B cell (primary cell): Measurements from ENCODE around the gene CCL3. TPM values are rescaled to one million over a fixed set of nuclear protein-coding genes. Genes with fewer than 3 reads are reported as not detected.

ENCODE experiments used
- ATAC-seq: fragments of 200-7000 bp; cut with Tn5 transposase; one replicate; pipeline ENCODE4 v1.10.0; 2021; ENCODE audit warnings: low read depth, mild to moderate bottlenecking, moderate number of reproducible peaks, moderate library complexity
- CTCF ChIA-PET: fragments of 350-600 bp; sonication (Branson Sonifier 250); formaldehyde crosslinking; loops from one replicate; lab custom pipeline; 2021; ENCODE audit warnings: antibody characterized with exemption, inconsistent platforms; lab: Charles Lee
- POLR2A ChIA-PET: fragments of 350-600 bp; sonication (Branson Sonifier 250); formaldehyde crosslinking; loops from one replicate; lab custom pipeline; 2021; ENCODE audit warnings: antibody characterized with exemption; lab: Charles Lee
- DNase-seq: peaks from one replicate; pipeline ENCODE4 v3.0.0; 2013
- H2AFZ ChIP-seq: 2 replicates; pipeline ENCODE4 v1.6.1; 2012; ENCODE audit warnings: mild to moderate bottlenecking, low read depth, low read length; ENCODE audit not compliant: insufficient read depth, poor library complexity, severe bottlenecking
- H3K27ac ChIP-seq, 2 donors: 1 replicate in 1 of 2; 2 replicates in 1 of 2; pipeline ENCODE4 v1.5.1; 2012 to 2013; ENCODE audit warnings: low read length in 2 of 2, mild to moderate bottlenecking in 2 of 2, moderate library complexity in 1 of 2
- H3K27me3 ChIP-seq, 4 experiments: fragments of 200-600 bp in 1 of 4; sonication (generic) in 1 of 4; replicated peaks in 1 of 4; 1 replicate in 2 of 4; 2 replicates in 2 of 4; pipeline versions ENCODE4 v1.6.1 to v1.7.0; 2013 to 2016; ENCODE audit warnings: low read length in 3 of 4, mild to moderate bottlenecking in 2 of 4, mixed read lengths in 1 of 4, moderate library complexity in 1 of 4; ENCODE audit not compliant: insufficient read depth in 4 of 4, control insufficient read depth in 3 of 4; ENCODE audit errors: control extremely low read depth in 1 of 4
- H3K36me3 ChIP-seq, 2 experiments: replicated peaks in 1 of 2; 1 replicate in 1 of 2; 2 replicates in 1 of 2; pipeline versions ENCODE4 v1.6.1 to v1.7.1; 2013; ENCODE audit warnings: low read length in 1 of 2; ENCODE audit not compliant: insufficient read depth in 2 of 2, control insufficient read depth in 1 of 2; ENCODE audit errors: control extremely low read depth in 1 of 2, extremely low read depth in 1 of 2
- H3K4me1 ChIP-seq, 2 donors: fragments of 200-600 bp in 1 of 2; sonication (generic) in 1 of 2; 1 replicate in 1 of 2; 2 replicates in 1 of 2; pipeline versions ENCODE4 v1.5.1 to v1.6.1; 2013 to 2017; ENCODE audit warnings: low read length in 2 of 2; ENCODE audit not compliant: control insufficient read depth in 2 of 2, insufficient read depth in 2 of 2
- H3K4me2 ChIP-seq: replicated peaks from 2 replicates; pipeline ENCODE3; 2012; ENCODE audit warnings: mild to moderate bottlenecking, low read depth, low read length; ENCODE audit not compliant: poor library complexity, severe bottlenecking
- H3K4me3 ChIP-seq, 5 experiments: fragments of 200-600 bp in 1 of 5; sonication (generic) in 1 of 5; 1 replicate in 3 of 5; 2 replicates in 2 of 5; pipeline versions ENCODE4 v1.5.1 to v1.7.0; 2011 to 2016; ENCODE audit warnings: low read length in 4 of 5, mild to moderate bottlenecking in 4 of 5, low read depth in 2 of 5, control low read depth in 1 of 5, moderate library complexity in 1 of 5; ENCODE audit not compliant: insufficient read depth in 1 of 5; ENCODE audit errors: control extremely low read depth in 1 of 5, extremely low read depth in 1 of 5
- H3K79me2 ChIP-seq: fragments of 200-600 bp; sonication (generic); one replicate; pipeline ENCODE4 v1.6.0; 2016; ENCODE audit warnings: low read length; ENCODE audit not compliant: control insufficient read depth, insufficient read depth
- H3K9ac ChIP-seq: fragments of 200-600 bp; sonication (generic); 2 replicates; pipeline ENCODE4 v1.6.1; 2017; ENCODE audit warnings: mild to moderate bottlenecking, low read length, moderate library complexity
- H3K9me3 ChIP-seq, 3 donors: one replicate each; pipeline versions ENCODE4 v1.6.1 to v1.7.1; 2013; ENCODE audit warnings: low read length in 2 of 3; ENCODE audit not compliant: control insufficient read depth in 2 of 3, insufficient read depth in 1 of 3; ENCODE audit errors: control extremely low read depth in 1 of 3
- H4K20me1 ChIP-seq: 2 replicates; pipeline ENCODE4 v1.6.0; 2012; ENCODE audit warnings: mild to moderate bottlenecking, low read length; ENCODE audit not compliant: insufficient read depth, control insufficient read depth, poor library complexity, severe bottlenecking
- H3K27ac Mint-ChIP-seq: one replicate; pipeline ENCODE4 v1.8.0; 2021; ENCODE audit warnings: mixed read lengths
- H3K27me3 Mint-ChIP-seq: one replicate; pipeline ENCODE4 v1.8.0; 2021; ENCODE audit warnings: mixed read lengths
- H3K4me1 Mint-ChIP-seq: one replicate; pipeline ENCODE4 v1.8.0; 2021; ENCODE audit warnings: mixed read lengths
- H3K4me3 Mint-ChIP-seq: one replicate; pipeline ENCODE4 v1.8.0; 2021; ENCODE audit warnings: mixed read lengths
- H3K9me3 Mint-ChIP-seq: one replicate; pipeline ENCODE4 v1.8.0; 2022; ENCODE audit warnings: mixed read lengths; ENCODE audit not compliant: insufficient read depth
- EZH2 ChIP-seq: IDR thresholded peaks from 2 replicates; pipeline ENCODE4 v1.6.1; 2012; ENCODE audit warnings: borderline replicate concordance, low read depth, mild to moderate bottlenecking, moderate library complexity, low read length; ENCODE audit not compliant: insufficient read depth, poor library complexity, severe bottlenecking
- WGBS: methylation state at CpG from one replicate; pipeline ENCODE4 v1.1.5; 2013; ENCODE audit warnings: missing lambda C conversion rate; ENCODE audit not compliant: insufficient coverage; 5-methylcytosine and 5-hydroxymethylcytosine counted together
- intact Hi-C: fragments of 100-400 bp; cut with micrococcal nuclease; formaldehyde crosslinking; loops from one replicate; pipeline ENCODE4 v1.10.0; 2022
- polyA plus RNA-seq: library from polyadenylated mRNA; depleted of rRNA; stranded (reverse); fragments of >200 nt; gene quantifications from 2 replicates; pipeline ENCODE4 v1.2.3, GENCODE V29; 2012
- total RNA-seq, 2 donors: library from RNA; stranded (reverse); fragments of 120-200 nt in 1 of 2; gene quantifications; 1 replicate in 1 of 2; 2 replicates in 1 of 2; pipeline versions ENCODE4 v1.2.3 to v1.2.4, GENCODE V29; 2013 to 2022
- TF ChIP-seq, protein P1 (sequence below): fragments of 200-600 bp; IDR thresholded peaks from one replicate; pipeline ENCODE4 v1.8.0; 2022; ENCODE audit warnings: antibody characterized with exemption, mild to moderate bottlenecking

The CCL3 gene
- total and polyA plus RNA-seq, 2 donors (not counting 1 experiment from before 2014, with no cell fraction given) = 5.7 to 31.3 TPM

DNA sequence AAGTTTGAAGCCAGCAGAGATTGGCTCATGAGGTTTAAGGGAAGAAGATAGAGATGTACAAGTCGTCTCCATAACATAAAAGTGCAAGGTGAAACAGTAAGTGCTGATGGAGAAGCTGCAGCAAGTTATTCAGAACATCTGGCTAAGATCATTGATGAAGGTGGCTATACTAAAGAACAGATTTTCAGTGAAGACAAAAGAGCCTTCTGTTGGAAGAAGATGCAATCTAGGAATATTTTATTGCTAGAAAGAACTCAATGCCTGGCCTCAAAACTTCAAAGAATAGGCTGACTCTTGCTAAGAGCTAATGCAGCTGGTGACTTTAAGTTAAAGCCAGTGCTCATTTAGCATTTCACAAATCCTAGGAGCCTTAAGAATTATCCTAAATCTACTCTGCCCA, 39.7 kb upstream of the CCL3 start:
- H2AFZ ChIP-seq = no peak overlapping the region
- peak overlapping the region in 1 of 5 experiments; percentile 13 for H3K4me3 ChIP-seq
- Mint-ChIP-seq H3K4me3 (peak overlapping the region; percentile 10), H3K4me1 (peaks cover 80% of the 10 kb centered on the region), H3K27ac (no peak overlapping the region), H3K9me3 (peaks cover 3% of the 10 kb centered on the region), H3K27me3 (no peaks in the 10 kb centered on the region)
- 87% methylated on average over 1 of the region's 1 CpG for WGBS
- ChIA-PET POLR2A (no interaction called here), CTCF (interaction anchor here (0.9 to 1.5 kb wide), 5 partner anchors 11 to 153 kb away, joined by 3 read pairs; no protein-coding TSS in a partner anchor)
- no peak overlapping the region for H3K27ac ChIP-seq
- no peak for ATAC-seq
- intact Hi-C loops = loop anchor here (5.0 kb wide), 2 partner anchors 57 to 152 kb away; no protein-coding TSS in a partner anchor
- no peaks in the 10 kb centered on the region for H3K79me2 ChIP-seq
- H3K36me3 ChIP-seq = no peaks in the 10 kb centered on the region
- no peaks in the 10 kb centered on the region for H3K27me3 ChIP-seq
- DNase-seq = no peak
- peaks cover 85 to 92% of the 10 kb centered on the region in 2 donors for H3K4me1 ChIP-seq
- no peak for TF ChIP-seq EZH2
- TF ChIP-seq, protein P1, sequence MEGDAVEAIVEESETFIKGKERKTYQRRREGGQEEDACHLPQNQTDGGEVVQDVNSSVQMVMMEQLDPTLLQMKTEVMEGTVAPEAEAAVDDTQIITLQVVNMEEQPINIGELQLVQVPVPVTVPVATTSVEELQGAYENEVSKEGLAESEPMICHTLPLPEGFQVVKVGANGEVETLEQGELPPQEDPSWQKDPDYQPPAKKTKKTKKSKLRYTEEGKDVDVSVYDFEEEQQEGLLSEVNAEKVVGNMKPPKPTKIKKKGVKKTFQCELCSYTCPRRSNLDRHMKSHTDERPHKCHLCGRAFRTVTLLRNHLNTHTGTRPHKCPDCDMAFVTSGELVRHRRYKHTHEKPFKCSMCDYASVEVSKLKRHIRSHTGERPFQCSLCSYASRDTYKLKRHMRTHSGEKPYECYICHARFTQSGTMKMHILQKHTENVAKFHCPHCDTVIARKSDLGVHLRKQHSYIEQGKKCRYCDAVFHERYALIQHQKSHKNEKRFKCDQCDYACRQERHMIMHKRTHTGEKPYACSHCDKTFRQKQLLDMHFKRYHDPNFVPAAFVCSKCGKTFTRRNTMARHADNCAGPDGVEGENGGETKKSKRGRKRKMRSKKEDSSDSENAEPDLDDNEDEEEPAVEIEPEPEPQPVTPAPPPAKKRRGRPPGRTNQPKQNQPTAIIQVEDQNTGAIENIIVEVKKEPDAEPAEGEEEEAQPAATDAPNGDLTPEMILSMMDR = no peak
- peak overlapping the region; percentile 27 for H3K4me2 ChIP-seq
- H3K9ac ChIP-seq = no peak overlapping the region
- peaks cover 0 to 28% (median 24%) of the 10 kb centered on the region in 3 donors for H3K9me3 ChIP-seq
- H4K20me1 ChIP-seq = no peaks in the 10 kb centered on the region

DNA sequence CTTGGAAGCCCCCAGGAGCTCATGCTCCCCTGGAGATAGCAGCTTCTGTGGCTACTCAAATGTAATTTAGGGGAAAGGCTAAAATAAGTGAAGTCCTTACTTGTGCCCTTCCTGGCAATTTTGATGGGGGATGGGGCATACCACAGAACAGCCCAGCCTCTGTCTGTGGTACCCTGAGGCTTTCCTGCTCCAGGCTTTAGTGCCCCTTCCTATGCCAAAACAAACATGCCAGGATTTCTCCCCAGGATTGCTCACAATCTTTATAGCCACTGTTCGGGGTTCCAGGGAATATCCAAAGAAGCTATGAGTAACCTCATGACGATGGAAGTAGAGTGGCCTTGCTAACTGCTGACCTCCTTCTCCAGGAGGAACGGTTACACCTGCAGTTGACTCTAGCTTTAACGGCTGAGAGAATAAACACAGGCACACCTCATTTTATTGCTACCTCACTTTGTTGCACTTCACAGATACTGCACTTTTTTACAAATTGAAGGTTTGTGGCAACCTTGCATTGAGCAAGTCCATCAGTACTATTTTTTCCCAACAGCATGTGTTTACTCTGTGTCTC, 38.6 kb upstream of the CCL3 start:
- no peak for TF ChIP-seq EZH2
- TF ChIP-seq, protein P1 = no peak
- 64% methylated on average over 4 of the region's 4 CpGs for WGBS
- intact Hi-C loops = loop anchor here (5.0 kb wide), 1 partner anchor 56 kb away; no protein-coding TSS in a partner anchor
- no peaks in the 10 kb centered on the region for H4K20me1 ChIP-seq
- Mint-ChIP-seq H3K27ac (peak overlapping the region; percentile 86), H3K4me3 (peak overlapping the region; percentile 79), H3K27me3 (no peaks in the 10 kb centered on the region), H3K4me1 (peaks cover 74% of the 10 kb centered on the region), H3K9me3 (peaks cover 4% of the 10 kb centered on the region)
- H2AFZ ChIP-seq = no peak overlapping the region
- peak overlapping the region in 3 of 5 experiments; percentile 13 to 24 (median 16) for H3K4me3 ChIP-seq
- ATAC-seq = no peak
- H3K79me2 ChIP-seq = no peaks in the 10 kb centered on the region
- H3K9me3 ChIP-seq = peaks cover 0 to 29% (median 24%) of the 10 kb centered on the region in 3 donors
- peaks cover 75 to 83% of the 10 kb centered on the region in 2 donors for H3K4me1 ChIP-seq
- CTCF ChIA-PET = interaction anchor here (1.2 to 1.6 kb wide), 5 partner anchors 8 to 152 kb away, joined by 3 to 10 read pairs (median 3); no protein-coding TSS in a partner anchor
- peak overlapping the region; percentile 48 for H3K9ac ChIP-seq
- POLR2A ChIA-PET = no interaction called here
- H3K36me3 ChIP-seq = no peaks in the 10 kb centered on the region
- H3K27me3 ChIP-seq = no peaks in the 10 kb centered on the region
- peak overlapping the region; percentile 71 to 89 for H3K27ac ChIP-seq
- no peak for DNase-seq
- peak overlapping the region; percentile 61 for H3K4me2 ChIP-seq
